T-cell (primary cell): ENCODE measurements around the gene CHRDL1. TPM values are rescaled to one million over a fixed set of nuclear protein-coding genes. Genes with fewer than 3 reads are reported as not detected.

Source experiments
- ATAC-seq, 4 experiments: fragments of 200-7000 bp in 3 of 4; fragments of 150-1000 bp in 1 of 4; cut with Tn5 transposase; replicated peaks in 1 of 4; 1 replicate in 3 of 4; 2 replicates in 1 of 4; pipeline ENCODE4 v1.10.0; 2021; ENCODE audit warnings: moderate library complexity in 3 of 4, mild to moderate bottlenecking in 2 of 4, moderate number of reproducible peaks in 1 of 4
- CTCF ChIA-PET, 2 donors: fragments of 300-600 bp; sonication (Branson Sonifier 250); formaldehyde crosslinking; loops; one replicate each; lab custom pipeline; 2022; ENCODE audit warnings: antibody characterized with exemption in 2 of 2; lab: Charles Lee
- POLR2A ChIA-PET, 2 donors: fragments of 300-600 bp; sonication (Branson Sonifier 250); formaldehyde crosslinking; loops; one replicate each; lab custom pipeline; 2022; ENCODE audit warnings: antibody characterized with exemption in 2 of 2; lab: Charles Lee
- DNase-seq, 35 experiments: peaks; one replicate each; pipeline versions ENCODE4 v3.0.0 to v3.0.0-alpha.2; 2013 to 2023
- H3K27ac ChIP-seq: one replicate; pipeline ENCODE4 v1.5.1; 2013; ENCODE audit warnings: low read length
- H3K27me3 ChIP-seq, 2 experiments: replicated peaks in 1 of 2; 1 replicate in 1 of 2; 2 replicates in 1 of 2; pipeline versions ENCODE4 v1.6.1 to v1.7.0; 2013; ENCODE audit warnings: low read length in 1 of 2, mixed read lengths in 1 of 2; ENCODE audit not compliant: control insufficient read depth in 2 of 2, insufficient read depth in 2 of 2; ENCODE audit errors: extremely low read depth in 1 of 2
- H3K36me3 ChIP-seq, 2 donors: 1 replicate in 1 of 2; 2 replicates in 1 of 2; pipeline versions ENCODE4 v1.6.1 to v1.7.0; 2013; ENCODE audit warnings: low read length in 1 of 2; ENCODE audit not compliant: control insufficient read depth in 2 of 2, insufficient read depth in 1 of 2; ENCODE audit errors: extremely low read depth in 1 of 2
- H3K4me1 ChIP-seq, 2 experiments: 1 replicate in 1 of 2; 2 replicates in 1 of 2; pipeline versions ENCODE4 v1.6.1 to v1.7.0; 2013; ENCODE audit warnings: low read length in 2 of 2, mixed read lengths in 1 of 2; ENCODE audit not compliant: insufficient read depth in 2 of 2, control insufficient read depth in 1 of 2; ENCODE audit errors: extremely low read depth in 1 of 2
- H3K4me3 ChIP-seq, 2 donors: 1 replicate in 1 of 2; 2 replicates in 1 of 2; pipeline versions ENCODE4 v1.5.1 to v1.7.0; 2013; ENCODE audit warnings: mild to moderate bottlenecking in 2 of 2, low read length in 1 of 2, moderate library complexity in 1 of 2; ENCODE audit not compliant: control insufficient read depth in 1 of 2; ENCODE audit errors: extremely low read depth in 1 of 2
- H3K9me3 ChIP-seq: 2 replicates; pipeline ENCODE4 v1.7.0; 2013
- H3K27ac Mint-ChIP-seq, 2 donors: one replicate each; pipeline ENCODE4 v1.8.0; 2020 to 2021; ENCODE audit warnings: mild to moderate bottlenecking in 2 of 2, mixed read lengths in 2 of 2
- H3K27me3 Mint-ChIP-seq, 2 donors: one replicate each; pipeline ENCODE4 v1.8.0; 2021 to 2022; ENCODE audit warnings: mixed read lengths in 2 of 2
- H3K36me3 Mint-ChIP-seq: one replicate; pipeline ENCODE4 v1.8.0; 2021; ENCODE audit warnings: mixed read lengths
- H3K4me1 Mint-ChIP-seq, 3 donors: one replicate each; pipeline ENCODE4 v1.8.0; 2020 to 2022; ENCODE audit warnings: mixed read lengths in 3 of 3, mild to moderate bottlenecking in 1 of 3
- H3K4me3 Mint-ChIP-seq, 3 donors: one replicate each; pipeline ENCODE4 v1.8.0; 2020 to 2022; ENCODE audit warnings: mild to moderate bottlenecking in 3 of 3, mixed read lengths in 3 of 3, moderate library complexity in 3 of 3
- H3K9me3 Mint-ChIP-seq, 3 donors: one replicate each; pipeline ENCODE4 v1.8.0; 2020 to 2022; ENCODE audit warnings: mixed read lengths in 3 of 3
- WGBS: methylation state at CpG from one replicate; pipeline ENCODE4 v1.1.5; 2013; ENCODE audit warnings: missing lambda C conversion rate; ENCODE audit not compliant: insufficient coverage; 5-methylcytosine and 5-hydroxymethylcytosine counted together
- total RNA-seq, 35 experiments: library from RNA in 6 of 35; stranded (reverse) in 6 of 35; fragments of 120-200 nt in 1 of 35; gene quantifications; one replicate each; pipeline versions ENCODE4 v1.2.1 to v1.2.4 and lab custom pipeline; 2013 to 2026

Gene CHRDL1
- total RNA-seq, 5 donors from 2014 or later (not counting 1 experiment from before 2014, with no cell fraction given): 0.09 TPM; not detected in 4

DNA sequence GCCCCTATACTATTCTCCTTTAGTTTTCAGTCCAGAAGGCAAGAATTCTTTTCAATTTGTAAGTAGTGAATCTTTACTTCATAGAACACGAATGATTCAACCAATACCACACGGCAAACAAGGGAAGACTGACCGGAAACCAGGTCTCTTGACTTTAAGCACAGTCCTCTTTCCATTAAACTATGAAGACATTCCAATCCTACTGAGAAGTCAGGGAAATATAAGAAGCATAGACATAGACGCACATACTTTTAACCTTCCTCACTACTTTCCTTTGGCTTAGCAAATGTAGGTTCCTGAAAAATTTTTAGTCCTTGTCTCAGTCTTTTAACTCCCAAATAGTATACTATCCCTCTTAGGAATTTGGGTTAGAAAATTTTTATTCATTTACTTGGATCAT is 9.1 kb downstream of the CHRDL1 start:
- Mint-ChIP-seq H3K36me3 (no peaks in the 10 kb centered on the region), H3K4me1 (no peaks in the 10 kb centered on the region), H3K4me3 (no peak overlapping the region), H3K27ac (no peak overlapping the region), H3K9me3 (no peaks in the 10 kb centered on the region), H3K27me3 (peaks cover 0 to 30% of the 10 kb centered on the region in 2 donors)
- Histone ChIP-seq H3K27me3 (no peaks in the 10 kb centered on the region), H3K4me3 (no peak overlapping the region), H3K36me3 (no peaks in the 10 kb centered on the region), H3K27ac (no peak overlapping the region), H3K9me3 (no peaks in the 10 kb centered on the region), H3K4me1 (no peaks in the 10 kb centered on the region)
- ATAC-seq (no peak), DNase-seq (no peak)
- ChIA-PET CTCF (no interaction called here), POLR2A (no interaction called here)
- whole genome bisulfite sequencing: no CpG with 5 or more reads among the region's 4 CpGs

DNA sequence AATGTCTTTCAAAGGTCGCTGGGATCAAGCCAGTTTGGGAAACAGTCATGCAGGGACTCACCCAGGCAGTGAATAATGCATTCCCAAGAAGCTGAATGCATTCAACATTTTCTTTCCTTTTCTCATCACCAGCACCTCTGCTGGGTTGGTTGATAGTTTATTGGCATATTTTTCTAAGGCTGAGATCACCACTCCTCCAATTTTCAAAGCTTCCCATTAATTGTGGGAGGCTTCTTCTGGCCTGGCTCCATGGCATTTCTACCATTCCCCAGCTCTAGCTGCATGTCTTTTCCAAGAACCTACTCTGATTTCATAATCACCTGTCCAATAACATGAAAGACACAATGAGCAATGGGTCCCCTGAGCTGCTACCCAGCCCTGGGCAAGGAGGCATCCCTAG is 35.8 kb downstream of the CHRDL1 start:
- Histone ChIP-seq H3K27ac (no peak overlapping the region), H3K4me1 (no peaks in the 10 kb centered on the region), H3K27me3 (no peaks in the 10 kb centered on the region), H3K36me3 (no peaks in the 10 kb centered on the region), H3K4me3 (no peak overlapping the region), H3K9me3 (no peaks in the 10 kb centered on the region)
- ChIA-PET POLR2A (no interaction called here), CTCF (no interaction called here)
- Mint-ChIP-seq H3K9me3 (peaks cover 0 to 15% (median 4%) of the 10 kb centered on the region in 3 donors), H3K36me3 (no peaks in the 10 kb centered on the region), H3K4me1 (no peaks in the 10 kb centered on the region), H3K27me3 (peaks cover 0 to 17% of the 10 kb centered on the region in 2 donors), H3K27ac (no peak overlapping the region), H3K4me3 (no peak overlapping the region)
- ATAC-seq (no peak), DNase-seq (no peak)
- no CpG with 5 or more reads among the region's 1 CpG for WGBS

DNA sequence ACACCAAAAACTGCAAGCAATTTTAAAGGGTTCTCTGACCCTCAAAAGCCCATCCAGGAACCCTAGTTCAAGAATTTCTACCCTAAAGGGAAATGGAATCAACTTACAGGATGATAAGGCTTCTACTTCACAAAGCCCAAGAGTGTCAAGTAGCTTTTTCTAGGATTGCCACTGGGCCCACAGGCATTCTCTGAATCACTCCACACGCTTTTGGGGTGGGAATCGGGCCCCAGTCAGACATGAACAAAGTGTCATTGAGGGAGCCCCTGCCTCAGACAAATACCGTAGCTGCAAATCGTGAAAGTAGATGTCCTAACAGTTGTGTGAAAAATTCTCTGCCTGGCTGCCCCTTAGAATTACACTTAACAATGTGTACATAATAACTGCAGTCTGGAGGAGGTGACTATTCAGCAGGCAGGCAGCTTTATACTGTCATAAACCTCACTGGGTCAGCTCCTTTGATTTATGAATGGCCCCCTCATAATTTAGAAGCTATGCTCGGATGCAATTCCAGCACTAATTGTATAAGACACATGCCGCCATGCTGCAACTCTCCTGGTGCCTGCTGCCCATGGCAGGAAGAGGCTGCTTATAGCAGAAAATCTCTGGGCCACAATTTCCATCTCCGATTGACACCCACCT is 36.7 kb downstream of the CHRDL1 start:
- Mint-ChIP-seq H3K27ac (no peak overlapping the region), H3K4me3 (no peak overlapping the region), H3K9me3 (peaks cover 0 to 13% (median 4%) of the 10 kb centered on the region in 3 donors), H3K36me3 (no peaks in the 10 kb centered on the region), H3K4me1 (no peaks in the 10 kb centered on the region), H3K27me3 (peaks cover 0 to 17% of the 10 kb centered on the region in 2 donors)
- no peak overlapping the region for H3K27ac ChIP-seq
- DNase-seq (no peak), ATAC-seq (no peak)
- ChIA-PET CTCF (no interaction called here), POLR2A (no interaction called here)
- H3K36me3 ChIP-seq: no peaks in the 10 kb centered on the region
- H3K27me3 ChIP-seq: no peaks in the 10 kb centered on the region
- no peaks in the 10 kb centered on the region for H3K9me3 ChIP-seq
- WGBS: no CpG with 5 or more reads among the region's 7 CpGs
- no peaks in the 10 kb centered on the region for H3K4me1 ChIP-seq
- H3K4me3 ChIP-seq: no peak overlapping the region

DNA sequence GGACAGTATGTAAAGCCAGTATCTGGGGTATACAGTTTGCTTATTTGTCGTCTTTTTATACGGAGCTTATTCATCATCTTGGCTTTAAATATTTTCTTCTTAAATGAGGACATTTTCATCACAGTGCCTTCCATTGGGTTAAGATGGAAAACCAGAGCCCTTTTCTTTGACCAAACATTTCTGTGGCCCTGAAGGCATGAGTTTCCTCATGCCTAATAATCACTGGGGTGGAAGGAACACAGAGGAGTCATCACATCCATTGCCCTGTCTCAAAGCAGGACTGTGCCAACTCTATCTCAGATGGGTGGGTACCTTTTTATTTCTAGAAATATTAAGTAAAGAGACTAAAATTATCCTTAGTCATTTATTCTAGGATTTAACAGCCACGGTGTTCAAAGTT is 40.0 kb downstream of the CHRDL1 start:
- DNase-seq (no peak), ATAC-seq (no peak)
- H3K4me1 ChIP-seq: no peaks in the 10 kb centered on the region
- Mint-ChIP-seq H3K27ac (no peak overlapping the region), H3K27me3 (peaks cover 0 to 22% of the 10 kb centered on the region in 2 donors), H3K4me1 (no peaks in the 10 kb centered on the region), H3K4me3 (no peak overlapping the region), H3K9me3 (peaks cover 0 to 5% (median 4%) of the 10 kb centered on the region in 3 donors), H3K36me3 (no peaks in the 10 kb centered on the region)
- no peaks in the 10 kb centered on the region for H3K27me3 ChIP-seq
- ChIA-PET POLR2A (no interaction called here), CTCF (no interaction called here)
- WGBS: no CpG with 5 or more reads among the region's 3 CpGs
- no peaks in the 10 kb centered on the region for H3K9me3 ChIP-seq
- H3K27ac ChIP-seq: no peak overlapping the region
- no peaks in the 10 kb centered on the region for H3K36me3 ChIP-seq
- H3K4me3 ChIP-seq: no peak overlapping the region

DNA sequence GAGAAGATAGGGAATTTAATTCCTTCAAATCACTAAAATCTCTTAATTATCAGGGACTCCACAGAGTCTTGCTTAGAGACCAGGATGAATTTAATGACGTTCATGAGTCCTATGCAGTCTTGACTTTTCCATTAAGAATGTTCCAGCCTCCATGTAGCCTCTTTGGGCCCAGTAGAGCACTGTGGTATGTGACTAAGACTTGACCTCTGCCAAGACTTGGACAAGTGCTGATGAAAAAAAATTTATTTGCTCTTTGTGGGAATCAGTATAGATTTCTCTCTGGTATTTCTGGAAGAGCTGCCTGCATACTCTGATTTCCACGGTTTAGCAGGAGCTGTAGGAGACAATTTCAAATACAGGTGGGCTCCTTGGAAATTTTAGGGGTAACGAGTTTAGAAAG is 40.6 kb downstream of the CHRDL1 start:
- H3K9me3 ChIP-seq: no peaks in the 10 kb centered on the region
- H3K27me3 Mint-ChIP-seq: peaks cover 0 to 20% of the 10 kb centered on the region in 2 donors
- no peak overlapping the region for H3K27ac ChIP-seq
- H3K27me3 ChIP-seq: no peaks in the 10 kb centered on the region
- H3K4me1 Mint-ChIP-seq: no peaks in the 10 kb centered on the region
- WGBS: 88% methylated on average over 1 of the region's 3 CpGs
- no peaks in the 10 kb centered on the region for H3K36me3 ChIP-seq
- H3K4me3 Mint-ChIP-seq: no peak overlapping the region
- ChIA-PET POLR2A (no interaction called here), CTCF (no interaction called here)
- H3K27ac Mint-ChIP-seq: no peak overlapping the region
- no peak for ATAC-seq
- DNase-seq: no peak
- H3K9me3 Mint-ChIP-seq: peaks cover 0 to 5% (median 4%) of the 10 kb centered on the region in 3 donors
- no peak overlapping the region for H3K4me3 ChIP-seq
- no peaks in the 10 kb centered on the region for H3K36me3 Mint-ChIP-seq
- H3K4me1 ChIP-seq: no peaks in the 10 kb centered on the region

DNA sequence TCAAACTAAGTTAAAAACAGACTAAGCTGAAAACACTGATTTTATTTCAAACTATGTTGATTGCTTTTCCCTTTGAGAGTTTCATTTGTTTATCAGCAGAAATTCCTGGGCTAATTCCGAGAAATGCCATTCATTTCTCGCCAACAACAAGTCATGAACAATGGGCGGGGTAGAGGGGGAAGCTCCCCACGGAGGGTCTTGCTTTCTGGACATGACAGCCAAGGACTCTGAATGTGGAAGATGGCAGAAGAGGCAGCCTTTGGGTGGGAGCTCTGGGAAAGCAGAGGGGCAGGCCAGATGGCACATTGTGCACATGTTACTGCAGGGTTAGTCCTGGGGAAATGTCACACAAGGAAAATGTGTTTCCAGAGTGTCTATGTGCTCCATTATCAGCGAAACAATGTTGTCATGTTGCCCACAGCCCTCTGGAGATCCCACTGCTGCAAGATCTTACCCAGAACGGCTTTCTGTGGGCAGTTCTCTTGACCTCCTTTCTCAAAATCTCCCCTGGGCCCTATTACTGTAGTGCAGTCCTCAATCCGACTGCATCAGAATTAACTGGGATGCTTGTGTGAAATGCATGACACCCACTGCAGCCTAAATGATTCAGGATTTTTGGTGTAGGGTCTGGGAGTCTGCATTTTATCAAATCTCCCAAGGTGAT is 45.0 kb downstream of the CHRDL1 start:
- no CpG with 5 or more reads among the region's 7 CpGs for WGBS
- H3K4me3 ChIP-seq: no peak overlapping the region
- DNase-seq: no peak
- Mint-ChIP-seq H3K36me3 (no peaks in the 10 kb centered on the region), H3K27me3 (peaks cover 2 to 18% of the 10 kb centered on the region in 2 donors), H3K27ac (no peak overlapping the region), H3K4me3 (no peak overlapping the region), H3K9me3 (no peaks in the 10 kb centered on the region), H3K4me1 (no peaks in the 10 kb centered on the region)
- no peaks in the 10 kb centered on the region for H3K9me3 ChIP-seq
- POLR2A ChIA-PET: no interaction called here
- no peak overlapping the region for H3K27ac ChIP-seq
- no peaks in the 10 kb centered on the region for H3K27me3 ChIP-seq
- no peak for ATAC-seq
- CTCF ChIA-PET: no interaction called here
- no peaks in the 10 kb centered on the region for H3K4me1 ChIP-seq
- H3K36me3 ChIP-seq: no peaks in the 10 kb centered on the region
